ENCODE measurements around the gene BTRC.

BTRC gene

DNA sequence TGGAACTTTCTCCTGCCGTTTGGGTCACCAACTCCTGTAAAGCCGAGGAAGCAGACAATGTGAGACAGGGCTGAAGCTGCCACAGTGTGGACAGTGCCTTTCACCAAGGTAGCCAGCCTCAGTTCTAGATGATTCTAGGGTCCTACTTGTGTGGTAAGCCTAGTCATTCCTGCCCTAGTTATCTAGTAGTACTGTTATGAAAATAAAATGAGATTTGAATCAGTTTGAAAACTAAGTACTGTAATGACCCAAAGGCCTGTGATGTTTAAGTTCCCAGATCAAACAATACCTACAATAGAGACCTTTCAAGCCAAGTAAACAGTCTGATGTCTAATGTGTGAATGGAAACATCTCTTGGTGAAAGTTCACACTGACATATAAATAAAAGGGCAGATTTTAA lies 197.0 kb downstream of the BTRC start:
- Histone ChIP-seq H3K79me2 (ENCODE audit: insufficient read depth, low read depth) (no peaks in the 10 kb centered on the region), H3K9ac (no peak overlapping the region), H3K36me3 (ENCODE audit: insufficient read depth) (no peaks in the 10 kb centered on the region), H3K4me3 (IDR thresholded peaks at IDR 0.05; ENCODE audit: insufficient read depth, low read depth, low read length) (no peak overlapping the region), H4K20me1 (ENCODE audit: insufficient read depth) (no peaks in the 10 kb centered on the region), H3K4me1 (ENCODE audit: low read depth, poor library complexity, severe bottlenecking) (no peaks in the 10 kb centered on the region), H3K27ac (no peak overlapping the region), H3K27me3 (ENCODE audit: insufficient read depth, low read depth) (no peaks in the 10 kb centered on the region), H2AFZ (ENCODE audit: low read depth) (no peak overlapping the region), H3K4me2 (no peak overlapping the region)
- TF ChIP-seq, protein P1, sequence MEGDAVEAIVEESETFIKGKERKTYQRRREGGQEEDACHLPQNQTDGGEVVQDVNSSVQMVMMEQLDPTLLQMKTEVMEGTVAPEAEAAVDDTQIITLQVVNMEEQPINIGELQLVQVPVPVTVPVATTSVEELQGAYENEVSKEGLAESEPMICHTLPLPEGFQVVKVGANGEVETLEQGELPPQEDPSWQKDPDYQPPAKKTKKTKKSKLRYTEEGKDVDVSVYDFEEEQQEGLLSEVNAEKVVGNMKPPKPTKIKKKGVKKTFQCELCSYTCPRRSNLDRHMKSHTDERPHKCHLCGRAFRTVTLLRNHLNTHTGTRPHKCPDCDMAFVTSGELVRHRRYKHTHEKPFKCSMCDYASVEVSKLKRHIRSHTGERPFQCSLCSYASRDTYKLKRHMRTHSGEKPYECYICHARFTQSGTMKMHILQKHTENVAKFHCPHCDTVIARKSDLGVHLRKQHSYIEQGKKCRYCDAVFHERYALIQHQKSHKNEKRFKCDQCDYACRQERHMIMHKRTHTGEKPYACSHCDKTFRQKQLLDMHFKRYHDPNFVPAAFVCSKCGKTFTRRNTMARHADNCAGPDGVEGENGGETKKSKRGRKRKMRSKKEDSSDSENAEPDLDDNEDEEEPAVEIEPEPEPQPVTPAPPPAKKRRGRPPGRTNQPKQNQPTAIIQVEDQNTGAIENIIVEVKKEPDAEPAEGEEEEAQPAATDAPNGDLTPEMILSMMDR (conservative IDR thresholded peaks at IDR 0.05; ENCODE audit: low read depth, low read length) = no peak

DNA sequence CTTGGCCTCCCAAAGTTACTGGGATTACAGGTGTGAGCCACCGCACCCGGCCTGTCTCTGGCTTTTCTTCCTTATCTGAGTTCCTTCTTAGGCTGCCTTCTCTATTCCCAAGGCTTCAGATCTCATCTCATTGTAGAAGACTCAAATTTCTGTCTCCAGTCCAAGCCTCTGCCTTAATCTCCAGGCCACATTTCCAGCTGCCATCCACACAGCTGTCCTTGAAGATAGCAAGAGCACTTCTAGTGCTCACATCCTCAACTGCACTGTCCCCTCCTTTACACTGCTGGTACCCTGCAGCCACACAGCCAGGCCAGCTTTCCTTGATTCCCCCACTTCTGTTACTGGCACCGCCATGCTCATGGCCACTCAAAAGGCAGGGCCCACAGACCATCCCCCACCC lies 198.5 kb downstream of the BTRC start:
- TF ChIP-seq, protein P1 (conservative IDR thresholded peaks at IDR 0.05; ENCODE audit: low read depth, low read length) = no peak
- no peak overlapping the region for H3K27ac ChIP-seq
- no peaks in the 10 kb centered on the region for H4K20me1 ChIP-seq (ENCODE audit: insufficient read depth)
- no peak overlapping the region for H3K9ac ChIP-seq
- no peaks in the 10 kb centered on the region for H3K36me3 ChIP-seq (ENCODE audit: insufficient read depth)
- H3K79me2 ChIP-seq (ENCODE audit: insufficient read depth, low read depth) = no peaks in the 10 kb centered on the region
- no peaks in the 10 kb centered on the region for H3K4me1 ChIP-seq (ENCODE audit: low read depth, poor library complexity, severe bottlenecking)
- H2AFZ ChIP-seq (ENCODE audit: low read depth) = no peak overlapping the region
- no peak overlapping the region for H3K4me3 ChIP-seq (IDR thresholded peaks at IDR 0.05; ENCODE audit: insufficient read depth, low read depth, low read length)
- H3K4me2 ChIP-seq = no peak overlapping the region
- H3K27me3 ChIP-seq (ENCODE audit: insufficient read depth, low read depth) = no peaks in the 10 kb centered on the region

DNA sequence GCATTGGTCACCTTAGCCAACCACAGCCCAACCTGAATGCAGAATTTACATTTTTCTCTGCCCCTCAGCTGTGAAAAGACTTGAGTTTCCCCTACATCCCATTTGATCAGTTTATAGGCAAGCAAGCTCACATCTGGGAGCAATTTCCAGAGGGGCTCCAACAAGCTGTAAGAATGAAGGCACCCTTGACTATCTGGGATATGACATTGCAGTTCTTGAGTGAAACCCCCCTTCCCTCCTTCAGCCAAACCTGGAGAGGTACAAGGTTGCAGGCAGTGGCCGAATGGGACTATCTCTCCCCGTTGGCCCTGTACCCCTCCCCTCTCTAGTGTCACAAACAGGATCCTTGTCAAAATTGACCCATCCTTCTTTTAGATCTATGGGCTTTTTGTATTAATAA lies 203.6 kb downstream of the BTRC start:
- H4K20me1 ChIP-seq (ENCODE audit: insufficient read depth) = no peaks in the 10 kb centered on the region
- H3K4me3 ChIP-seq (IDR thresholded peaks at IDR 0.05; ENCODE audit: insufficient read depth, low read depth, low read length) = no peak overlapping the region
- no peaks in the 10 kb centered on the region for H3K36me3 ChIP-seq (ENCODE audit: insufficient read depth)
- H3K9ac ChIP-seq = no peak overlapping the region
- no peaks in the 10 kb centered on the region for H3K4me1 ChIP-seq (ENCODE audit: low read depth, poor library complexity, severe bottlenecking)
- no peak overlapping the region for H2AFZ ChIP-seq (ENCODE audit: low read depth)
- TF ChIP-seq, protein P1 (conservative IDR thresholded peaks at IDR 0.05; ENCODE audit: low read depth, low read length) = no peak
- H3K79me2 ChIP-seq (ENCODE audit: insufficient read depth, low read depth) = no peaks in the 10 kb centered on the region
- H3K27ac ChIP-seq = no peak overlapping the region
- no peak overlapping the region for H3K4me2 ChIP-seq
- H3K27me3 ChIP-seq (ENCODE audit: insufficient read depth, low read depth) = no peaks in the 10 kb centered on the region

DNA sequence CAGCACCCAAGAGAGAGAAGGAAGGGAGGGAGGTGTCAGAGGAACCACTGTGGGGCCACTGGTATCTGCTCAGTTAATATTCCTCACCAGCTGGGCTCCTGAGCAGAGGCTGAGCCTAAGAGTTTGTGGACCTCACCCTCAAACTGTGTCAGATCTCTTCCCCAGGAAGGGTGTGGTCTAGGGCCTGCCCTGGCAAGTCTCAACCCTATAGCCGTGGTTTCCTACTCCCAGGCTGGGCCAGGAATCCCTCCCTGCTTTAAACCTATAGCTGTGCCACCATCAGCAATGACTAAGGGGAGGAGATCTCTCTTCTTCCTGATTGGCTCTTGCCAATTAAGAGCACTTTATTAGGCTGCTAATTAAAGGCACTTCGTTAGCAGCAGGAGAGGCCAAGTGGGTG lies 204.2 kb downstream of the BTRC start:
- H3K4me2 ChIP-seq = no peak overlapping the region
- no peaks in the 10 kb centered on the region for H3K36me3 ChIP-seq (ENCODE audit: insufficient read depth)
- TF ChIP-seq, protein P1 (conservative IDR thresholded peaks at IDR 0.05; ENCODE audit: low read depth, low read length) = no peak
- no peak overlapping the region for H3K4me3 ChIP-seq (IDR thresholded peaks at IDR 0.05; ENCODE audit: insufficient read depth, low read depth, low read length)
- H3K4me1 ChIP-seq (ENCODE audit: low read depth, poor library complexity, severe bottlenecking) = no peaks in the 10 kb centered on the region
- no peaks in the 10 kb centered on the region for H3K27me3 ChIP-seq (ENCODE audit: insufficient read depth, low read depth)
- no peak overlapping the region for H2AFZ ChIP-seq (ENCODE audit: low read depth)
- no peaks in the 10 kb centered on the region for H3K79me2 ChIP-seq (ENCODE audit: insufficient read depth, low read depth)
- H3K9ac ChIP-seq = no peak overlapping the region
- no peak overlapping the region for H3K27ac ChIP-seq
- H4K20me1 ChIP-seq (ENCODE audit: insufficient read depth) = no peaks in the 10 kb centered on the region

Data from KMS-11 (cell line).